Lung (tissue), 12 donors: ENCODE data around the gene PRKCE. TPM values are rescaled to one million over a fixed set of nuclear protein-coding genes. Genes with fewer than 3 reads are reported as not detected.

Source experiments
- ATAC-seq: fragments of 200-7000 bp; cut with Tn5 transposase; one replicate; pipeline ENCODE4 v1.9.1; 2020; ENCODE audit warnings: moderate number of reproducible peaks; ENCODE audit not compliant: insufficient read depth, low FRiP score
- DNase-seq, 3 donors: peaks; one replicate each; pipeline ENCODE4 v3.0.0-alpha.2; 2013 to 2017
- H3K27ac ChIP-seq, 2 donors: one replicate each; pipeline ENCODE4 v1.5.1; 2013; ENCODE audit warnings: mild to moderate bottlenecking in 2 of 2, moderate library complexity in 2 of 2, control low read depth in 1 of 2, inconsistent platforms in 1 of 2, low read depth in 1 of 2, low read length in 1 of 2
- H3K27me3 ChIP-seq, 3 donors: one replicate each; pipeline ENCODE4 v1.5.1; 2013; ENCODE audit warnings: low read length in 2 of 3; ENCODE audit not compliant: control insufficient read depth in 3 of 3, insufficient read depth in 3 of 3
- H3K36me3 ChIP-seq, 4 donors: one replicate each; pipeline ENCODE4 v1.5.1; 2013; ENCODE audit warnings: low read length in 4 of 4, mild to moderate bottlenecking in 1 of 4, moderate library complexity in 1 of 4; ENCODE audit not compliant: control insufficient read depth in 4 of 4, insufficient read depth in 4 of 4
- H3K4me1 ChIP-seq, 5 donors: one replicate each; pipeline ENCODE4 v1.5.1; 2013; ENCODE audit warnings: low read length in 5 of 5, mild to moderate bottlenecking in 2 of 5, moderate library complexity in 1 of 5; ENCODE audit not compliant: control insufficient read depth in 5 of 5, insufficient read depth in 5 of 5
- H3K4me3 ChIP-seq: one replicate; pipeline ENCODE4 v1.5.1; 2013; ENCODE audit warnings: mild to moderate bottlenecking, control low read depth, moderate library complexity
- H3K9ac ChIP-seq, 2 donors: one replicate each; pipeline ENCODE4 v1.5.1; 2013; ENCODE audit warnings: low read length in 2 of 2, control low read depth in 1 of 2; ENCODE audit not compliant: insufficient read depth in 1 of 2
- H3K9me3 ChIP-seq, 4 donors: one replicate each; pipeline ENCODE4 v1.5.1; 2013; ENCODE audit warnings: low read length in 3 of 4, mild to moderate bottlenecking in 1 of 4, moderate library complexity in 1 of 4; ENCODE audit not compliant: control insufficient read depth in 4 of 4, insufficient read depth in 3 of 4
- WGBS, 2 donors: extraction: QIAGEN DNeasy Blood & Tissue Kit; methylation state at CpG; one replicate each; pipeline ENCODE4 v1.1.7; 2013; 5-methylcytosine and 5-hydroxymethylcytosine counted together
- polyA plus RNA-seq, 2 donors: library from polyadenylated mRNA; stranded (reverse); fragments of 200-250 nt; gene quantifications; one replicate each; pipeline ENCODE4 v1.2.1, GENCODE V29; 2013
- total RNA-seq, 2 donors: library from RNA; depleted of rRNA in 1 of 2; stranded (reverse); fragments of >200 nt in 1 of 2; gene quantifications; one replicate each; pipeline ENCODE4 v1.2.1, GENCODE V29; 2014 to 2021
- TF ChIP-seq, protein P1 (sequence below): IDR thresholded peaks from 2 replicates; pipeline ENCODE4 v1.5.1; 2012; ENCODE audit warnings: mild to moderate bottlenecking; ENCODE audit errors: control extremely low read depth, extremely low read depth
- donor health status: control.
- donor health status: control.
- donor health status: Bipolar disorder and iron deficiency.
- donor health status: healthy.
- donor health status: DM: yes; HTN: yes; CAD: no.

Gene PRKCE
- total and polyA plus RNA-seq, 4 donors = 12.5 to 82.2 (median 32.1) TPM

DNA sequence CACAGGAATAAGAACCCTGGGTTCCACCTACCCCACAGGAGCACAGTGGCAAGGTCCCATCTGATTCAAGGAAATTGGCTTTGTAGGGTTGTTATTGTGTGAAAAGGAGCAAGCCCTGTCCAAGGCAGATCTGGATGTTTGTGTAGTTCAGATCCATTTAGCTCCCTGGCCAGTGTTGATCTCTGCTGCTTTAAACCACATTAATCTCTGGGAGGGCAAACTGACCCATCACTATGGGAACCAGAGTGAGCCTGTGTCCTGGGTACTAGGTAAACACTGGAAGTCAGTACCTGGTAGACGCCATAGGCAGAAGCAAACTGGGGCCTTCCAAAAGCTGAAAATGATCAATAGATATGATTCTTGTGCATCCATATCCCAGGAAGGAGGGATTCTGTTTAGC lies 374.2 kb downstream of the PRKCE start:
- DNase-seq (no peak), ATAC-seq (no peak)
- Histone ChIP-seq H3K27me3 (no peaks in the 10 kb centered on the region), H3K9ac (no peak overlapping the region), H3K9me3 (no peaks in the 10 kb centered on the region), H3K4me1 (peaks cover 0 to 11% (median 2%) of the 10 kb centered on the region in 5 donors), H3K36me3 (peaks cover 0 to 6% (median 1%) of the 10 kb centered on the region in 4 donors), H3K4me3 (no peak overlapping the region), H3K27ac (no peak overlapping the region)
- 91 to 95% methylated on average over 1 of the region's 1 CpG for WGBS, 2 donors
- TF ChIP-seq, protein P1, sequence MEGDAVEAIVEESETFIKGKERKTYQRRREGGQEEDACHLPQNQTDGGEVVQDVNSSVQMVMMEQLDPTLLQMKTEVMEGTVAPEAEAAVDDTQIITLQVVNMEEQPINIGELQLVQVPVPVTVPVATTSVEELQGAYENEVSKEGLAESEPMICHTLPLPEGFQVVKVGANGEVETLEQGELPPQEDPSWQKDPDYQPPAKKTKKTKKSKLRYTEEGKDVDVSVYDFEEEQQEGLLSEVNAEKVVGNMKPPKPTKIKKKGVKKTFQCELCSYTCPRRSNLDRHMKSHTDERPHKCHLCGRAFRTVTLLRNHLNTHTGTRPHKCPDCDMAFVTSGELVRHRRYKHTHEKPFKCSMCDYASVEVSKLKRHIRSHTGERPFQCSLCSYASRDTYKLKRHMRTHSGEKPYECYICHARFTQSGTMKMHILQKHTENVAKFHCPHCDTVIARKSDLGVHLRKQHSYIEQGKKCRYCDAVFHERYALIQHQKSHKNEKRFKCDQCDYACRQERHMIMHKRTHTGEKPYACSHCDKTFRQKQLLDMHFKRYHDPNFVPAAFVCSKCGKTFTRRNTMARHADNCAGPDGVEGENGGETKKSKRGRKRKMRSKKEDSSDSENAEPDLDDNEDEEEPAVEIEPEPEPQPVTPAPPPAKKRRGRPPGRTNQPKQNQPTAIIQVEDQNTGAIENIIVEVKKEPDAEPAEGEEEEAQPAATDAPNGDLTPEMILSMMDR = no peak

DNA sequence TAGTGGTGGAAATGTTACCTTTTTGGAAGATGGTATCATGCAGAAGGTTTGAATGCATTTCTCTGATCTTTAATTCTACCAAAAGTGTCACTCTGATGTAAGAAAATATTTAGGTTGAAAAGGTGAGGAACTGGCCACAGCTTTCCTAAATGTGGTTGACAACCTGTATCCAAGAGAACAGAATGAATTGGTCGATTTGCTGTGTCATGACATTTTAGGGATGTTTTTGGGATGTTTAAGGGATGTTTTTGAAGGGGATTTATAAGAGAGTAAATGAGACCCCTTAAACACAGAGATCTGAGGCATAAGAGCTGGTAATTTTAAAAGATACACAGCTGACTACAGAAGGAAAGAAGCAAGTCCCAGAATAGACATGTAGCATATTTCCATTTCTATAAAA lies 375.0 kb downstream of the PRKCE start:
- no peaks in the 10 kb centered on the region for H3K27me3 ChIP-seq
- TF ChIP-seq, protein P1 = no peak
- H3K4me3 ChIP-seq = no peak overlapping the region
- DNase-seq = no peak
- H3K4me1 ChIP-seq = peaks cover 0 to 17% (median 5%) of the 10 kb centered on the region in 5 donors
- peaks cover 0 to 6% (median 0%) of the 10 kb centered on the region in 4 donors for H3K36me3 ChIP-seq
- ATAC-seq = no peak
- no peaks in the 10 kb centered on the region for H3K9me3 ChIP-seq
- 86 to 93% methylated on average over 1 of the region's 1 CpG for WGBS, 2 donors
- no peak overlapping the region for H3K27ac ChIP-seq
- no peak overlapping the region for H3K9ac ChIP-seq

DNA sequence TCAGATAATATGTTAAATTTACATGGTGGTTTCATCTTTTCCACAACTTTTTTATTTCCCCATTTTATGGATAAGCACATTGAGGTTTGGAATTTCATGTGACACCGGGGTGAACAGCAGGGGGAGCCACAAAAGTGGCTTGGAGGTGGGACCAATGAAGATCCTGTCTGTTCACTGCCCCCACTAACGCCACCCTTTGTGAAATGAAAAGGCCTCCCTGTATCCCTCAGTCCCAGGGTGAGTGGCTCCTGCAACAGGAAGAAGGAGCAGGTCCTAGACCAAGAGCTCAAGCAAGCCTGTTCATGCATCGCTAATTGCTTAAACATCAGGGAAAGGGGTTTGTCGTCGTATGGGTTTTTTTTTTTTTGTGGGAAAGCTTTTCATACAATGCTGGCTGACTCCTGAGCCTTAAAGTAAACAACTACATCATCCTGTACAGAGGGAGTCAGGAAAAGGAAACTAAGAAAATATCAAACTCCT lies 377.9 kb downstream of the PRKCE start:
- WGBS, 2 donors = 49 to 57% methylated on average over 5 of the region's 5 CpGs
- ATAC-seq (peak; percentile 20), DNase-seq (peak in 2 of 3 donors; percentile 60 to 72)
- H3K27me3 ChIP-seq = no peaks in the 10 kb centered on the region
- TF ChIP-seq, protein P1 = no peak
- H3K9ac ChIP-seq = no peak overlapping the region
- peak overlapping the region; percentile 26 to 55 for H3K27ac ChIP-seq
- peaks cover 0 to 28% (median 10%) of the 10 kb centered on the region in 5 donors for H3K4me1 ChIP-seq
- peaks cover 0 to 4% (median 0%) of the 10 kb centered on the region in 4 donors for H3K36me3 ChIP-seq
- no peaks in the 10 kb centered on the region for H3K9me3 ChIP-seq
- H3K4me3 ChIP-seq = no peak overlapping the region

DNA sequence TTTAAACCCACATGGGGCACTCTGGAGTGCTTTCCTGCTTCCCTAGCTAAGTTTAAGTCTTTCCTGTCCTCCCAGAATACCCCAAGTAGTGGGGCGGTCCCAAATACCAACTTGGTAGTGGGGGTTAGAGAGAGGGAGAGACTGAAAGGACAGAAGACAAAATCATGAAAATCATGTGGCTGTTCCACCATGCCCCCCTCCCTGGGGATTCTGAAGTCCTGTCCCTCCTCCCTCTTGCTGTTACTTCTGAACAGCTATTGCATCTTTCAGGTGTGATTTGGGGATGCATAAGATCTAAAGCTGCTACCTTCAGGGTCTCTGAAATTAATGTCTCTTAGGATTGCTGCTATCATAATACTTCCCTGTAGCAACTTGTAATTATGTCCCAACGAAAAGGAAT lies 378.9 kb downstream of the PRKCE start:
- peaks cover 0 to 4% (median 0%) of the 10 kb centered on the region in 4 donors for H3K36me3 ChIP-seq
- peak overlapping the region; percentile 55 to 85 for H3K27ac ChIP-seq
- H3K27me3 ChIP-seq = no peaks in the 10 kb centered on the region
- peaks cover 0 to 28% (median 13%) of the 10 kb centered on the region in 5 donors for H3K4me1 ChIP-seq
- no peak for ATAC-seq
- DNase-seq = no peak
- H3K9ac ChIP-seq = no peak overlapping the region
- H3K9me3 ChIP-seq = no peaks in the 10 kb centered on the region
- 89% methylated on average over 2 of the region's 2 CpGs for WGBS, 2 donors
- TF ChIP-seq, protein P1 = no peak
- no peak overlapping the region for H3K4me3 ChIP-seq
